GM12878 (cell line): Measurements from ENCODE around the gene COMMD10. TPM values are rescaled to one million over a fixed set of nuclear protein-coding genes. Genes with fewer than 3 reads are reported as not detected.

Experiments used
- ATAC-seq: fragments of 200-7000 bp; cut with Tn5 transposase; 3 replicates; pipeline ENCODE4 v1.9.1; 2020; ENCODE audit warnings: mild to moderate bottlenecking, moderate library complexity
- BruUV-seq: library from RNA; stranded (reverse); fragments of 400-500 nt; replicated peaks from 2 replicates; lab custom pipeline; 2021; lab: Mats Ljungman, UMichigan
- CTCF ChIA-PET: fragments of 300-600 bp; sonication (Branson Sonifier 250); formaldehyde crosslinking; extraction: SDS; loops from one replicate; lab custom pipeline; 2021; ENCODE audit warnings: inconsistent platforms; lab: Yijun Ruan, JAX
- POLR2A ChIA-PET: fragments of 350-600 bp; formaldehyde crosslinking; extraction: SDS; loops from one replicate; lab custom pipeline; 2021; ENCODE audit warnings: inconsistent platforms; lab: Charles Lee
- RAD21 ChIA-PET: fragments of 300-600 bp; sonication (Branson Sonifier 250); formaldehyde crosslinking; loops from one replicate; lab custom pipeline; 2023; ENCODE audit warnings: antibody characterized with exemption; ENCODE audit not compliant: unreplicated experiment; lab: Charles Lee
- SMC1A ChIA-PET: fragments of 300-600 bp; sonication (Branson Sonifier 250); formaldehyde crosslinking; loops from one replicate; lab custom pipeline; 2023; ENCODE audit not compliant: unreplicated experiment, uncharacterized antibody; lab: Charles Lee
- DNase-seq: peaks from one replicate; pipeline ENCODE4 v3.0.0-alpha.2; 2011; ENCODE audit warnings: low read depth, low spot score
- FAIRE-seq: peaks from 3 replicates; lab custom pipeline; 2011; peaks lifted over from hg19 to GRCh38; lab: Jason Lieb, UNC
- H2AFZ ChIP-seq: 2 replicates; pipeline ENCODE4 v1.6.0; 2011; ENCODE audit warnings: low read depth, low read length, control low read depth; ENCODE audit not compliant: control insufficient read depth
- H3K27ac ChIP-seq: 2 replicates; pipeline ENCODE4 v1.5.1; 2011; ENCODE audit warnings: control low read depth; ENCODE audit not compliant: control insufficient read depth, insufficient read depth
- H3K27me3 ChIP-seq, 2 experiments: replicated peaks in 1 of 2; 2 replicates each; pipeline versions ENCODE4 v1.6.0 to v1.6.1; 2011; ENCODE audit warnings: low read length in 1 of 2; ENCODE audit not compliant: control insufficient read depth in 2 of 2, insufficient read depth in 2 of 2
- H3K36me3 ChIP-seq, 2 experiments: 2 replicates each; pipeline ENCODE4 v1.5.1; 2011; ENCODE audit warnings: low read length in 1 of 2; ENCODE audit not compliant: control insufficient read depth in 2 of 2, insufficient read depth in 2 of 2
- H3K4me1 ChIP-seq: 2 replicates; pipeline ENCODE4 v1.6.1; 2011; ENCODE audit warnings: mild to moderate bottlenecking, low read length, moderate library complexity, mixed read lengths; ENCODE audit not compliant: control insufficient read depth, insufficient read depth
- H3K4me2 ChIP-seq: 2 replicates; pipeline ENCODE4 v1.6.0; 2011; ENCODE audit warnings: control low read depth; ENCODE audit not compliant: control insufficient read depth, insufficient read depth
- H3K4me3 ChIP-seq: fragments of 200-600 bp; sonication (generic); 2 replicates; pipeline ENCODE4 v1.5.1; 2016
- H3K79me2 ChIP-seq: 2 replicates; pipeline ENCODE4 v1.6.0; 2011; ENCODE audit warnings: low read length; ENCODE audit not compliant: control insufficient read depth, insufficient read depth
- H3K9ac ChIP-seq: 2 replicates; pipeline ENCODE4 v1.8.0; 2011; ENCODE audit warnings: low read length, control low read depth, mixed read lengths; ENCODE audit not compliant: control insufficient read depth, insufficient read depth
- H3K9me3 ChIP-seq: replicated peaks from 3 replicates; pipeline ENCODE4 v1.5.1; 2011; ENCODE audit warnings: mild to moderate bottlenecking, low read length; ENCODE audit not compliant: control insufficient read depth, insufficient read depth
- H4K20me1 ChIP-seq: 2 replicates; pipeline ENCODE4 v1.6.0; 2011; ENCODE audit not compliant: control insufficient read depth, insufficient read depth
- CEBPB ChIP-seq, 2 experiments: fragments of 150-350 bp in 1 of 2; IDR thresholded peaks; 2 replicates each; pipeline ENCODE4 v1.6.1; 2012 to 2014; ENCODE audit warnings: low read depth in 2 of 2, low read length in 2 of 2, borderline replicate concordance in 1 of 2, inconsistent platforms in 1 of 2
- CREM ChIP-seq: IDR thresholded peaks from 2 replicates; pipeline ENCODE4 v1.6.1; 2014; ENCODE audit warnings: antibody characterized with exemption, low read depth
- GABPA ChIP-seq: IDR thresholded peaks from 2 replicates; pipeline ENCODE4 v1.6.1; 2014; ENCODE audit warnings: antibody characterized with exemption, low read depth, mild to moderate bottlenecking, inconsistent platforms
- GATAD2B ChIP-seq: fragments of 450-650 bp; conservative IDR thresholded peaks from 2 replicates; pipeline ENCODE4 v1.6.1; 2017; ENCODE audit warnings: low read depth, mild to moderate bottlenecking, moderate library complexity
- IRF4 ChIP-seq: IDR thresholded peaks from 2 replicates; pipeline ENCODE4 v1.6.1; 2011; ENCODE audit warnings: low read depth, low read length
- JUND ChIP-seq: IDR thresholded peaks from 2 replicates; pipeline ENCODE4 v1.6.1; 2012; ENCODE audit warnings: low read depth, mild to moderate bottlenecking, low read length, improper control_type of control experiment, moderate library complexity
- KDM1A ChIP-seq: fragments of 200-600 bp; sonication (generic); IDR thresholded peaks from 2 replicates; pipeline ENCODE4 v1.6.1; 2016; ENCODE audit warnings: borderline replicate concordance
- MTA3 ChIP-seq: IDR thresholded peaks from 2 replicates; pipeline ENCODE4 v1.6.1; 2012; ENCODE audit warnings: low read length, inconsistent platforms, borderline replicate concordance
- NFIC ChIP-seq: IDR thresholded peaks from 2 replicates; pipeline ENCODE4 v1.6.1; 2012; ENCODE audit warnings: low read depth, mild to moderate bottlenecking, inconsistent platforms, low read length, moderate library complexity
- NFYA ChIP-seq: IDR thresholded peaks from 2 replicates; pipeline ENCODE4 v1.6.1; 2011; ENCODE audit warnings: low read depth, mild to moderate bottlenecking, low read length, improper control_type of control experiment, borderline replicate concordance
- STAT1 ChIP-seq: fragments of 450-650 bp; conservative IDR thresholded peaks from 2 replicates; pipeline ENCODE4 v1.6.1; 2014; ENCODE audit warnings: antibody characterized with exemption, mild to moderate bottlenecking
- TARDBP ChIP-seq: IDR thresholded peaks from 2 replicates; pipeline ENCODE4 v1.6.1; 2016; ENCODE audit warnings: borderline replicate concordance
- ZSCAN29 ChIP-seq: fragments of 450-650 bp; IDR thresholded peaks from 2 replicates; pipeline ENCODE4 v1.6.1; 2017; ENCODE audit warnings: mild to moderate bottlenecking, moderate library complexity
- WGBS: methylation state at CpG from one replicate; pipeline ENCODE4 v1.1.6; 2016; ENCODE audit warnings: low lambda C conversion rate; ENCODE audit not compliant: insufficient replicate concordance, insufficient coverage; ENCODE audit errors: missing lambda C conversion rate; 5-methylcytosine and 5-hydroxymethylcytosine counted together
- in situ Hi-C: fragments of 300-500 bp; cut with MboI; formaldehyde crosslinking; loops from 9 replicates; pipeline ENCODE4 v1.14.3; 2018; ENCODE audit warnings: mixed read lengths
- intact Hi-C: fragments of 100-400 bp; cut with micrococcal nuclease; formaldehyde crosslinking; loops from one replicate; pipeline ENCODE4 v1.14.2; 2022; ENCODE audit not compliant: unreplicated experiment
- polyA plus RNA-seq, 11 experiments: library from polyadenylated mRNA; depleted of rRNA in 4 of 11; unstranded in 6 of 11; stranded (reverse) in 5 of 11; fragments of >200 nt; fragmentation: Nextera tagmentation in 4 of 11; fragmentation: Illumina TruSeq in 1 of 11; extraction: Ambion mirVana in 4 of 11; extraction: Trizol in 1 of 11; gene quantifications; 1 replicate in 1 of 11; 2 replicates in 10 of 11; pipeline versions ENCODE4 v1.2.1 to v1.2.3, GENCODE V29; 2011 to 2016; ENCODE audit warnings: inconsistent platforms in 2 of 11, missing spikeins in 2 of 11, low read depth in 1 of 11
- total RNA-seq, 4 experiments: library from RNA; depleted of rRNA in 3 of 4; stranded (reverse); fragments of >200 nt in 3 of 4; fragmentation: Illumina TruSeq in 1 of 4; extraction: Trizol in 1 of 4; gene quantifications; 2 replicates each; pipeline versions ENCODE4 v1.2.1 to v1.2.3, GENCODE V29; 2013 to 2021
- TF ChIP-seq, protein P1 (sequence below): fragments of 150-350 bp; IDR thresholded peaks from 2 replicates; pipeline ENCODE4 v1.6.1; 2014; ENCODE audit warnings: mild to moderate bottlenecking, low read depth, low read length
- TF ChIP-seq, protein P2 (sequence below): IDR thresholded peaks from 2 replicates; pipeline ENCODE4 v1.6.1; 2012; ENCODE audit warnings: low read depth, low read length, improper control_type of control experiment
- TF ChIP-seq, protein P3 (sequence below): fragments of 450-650 bp; IDR thresholded peaks from 2 replicates; pipeline ENCODE4 v1.6.1; 2017; ENCODE audit warnings: mild to moderate bottlenecking

The COMMD10 gene
- total and polyA plus RNA-seq, 10 of the 15 experiments (the other 5 are each of a cell fraction or from before 2014, with no cell fraction given) = 19.6 to 98.7 (median 28.0) TPM

DNA sequence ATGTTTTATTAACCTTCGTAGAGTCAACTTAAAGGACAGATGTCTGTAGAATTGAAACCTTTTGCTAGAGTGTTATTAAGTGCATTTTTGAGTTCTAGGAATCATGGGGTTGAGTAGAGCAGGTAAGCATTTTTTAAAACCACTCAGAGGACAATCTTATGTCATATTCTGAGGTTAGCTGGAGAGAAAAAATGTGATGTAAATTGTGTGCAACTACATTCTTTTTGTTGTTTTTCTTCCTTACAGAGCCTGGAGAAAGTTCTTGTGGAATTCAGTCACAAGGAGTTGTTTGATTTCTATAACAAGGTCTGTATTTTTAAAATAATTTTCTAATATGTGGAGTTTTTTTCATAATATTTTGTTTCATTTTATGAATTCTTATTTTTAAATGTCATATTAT lies 206.4 kb downstream of the COMMD10 start (continued):
- TF ChIP-seq, protein P1, sequence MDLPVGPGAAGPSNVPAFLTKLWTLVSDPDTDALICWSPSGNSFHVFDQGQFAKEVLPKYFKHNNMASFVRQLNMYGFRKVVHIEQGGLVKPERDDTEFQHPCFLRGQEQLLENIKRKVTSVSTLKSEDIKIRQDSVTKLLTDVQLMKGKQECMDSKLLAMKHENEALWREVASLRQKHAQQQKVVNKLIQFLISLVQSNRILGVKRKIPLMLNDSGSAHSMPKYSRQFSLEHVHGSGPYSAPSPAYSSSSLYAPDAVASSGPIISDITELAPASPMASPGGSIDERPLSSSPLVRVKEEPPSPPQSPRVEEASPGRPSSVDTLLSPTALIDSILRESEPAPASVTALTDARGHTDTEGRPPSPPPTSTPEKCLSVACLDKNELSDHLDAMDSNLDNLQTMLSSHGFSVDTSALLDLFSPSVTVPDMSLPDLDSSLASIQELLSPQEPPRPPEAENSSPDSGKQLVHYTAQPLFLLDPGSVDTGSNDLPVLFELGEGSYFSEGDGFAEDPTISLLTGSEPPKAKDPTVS = no peak
- no peak for TF ChIP-seq ZSCAN29
- no peak for TF ChIP-seq IRF4
- TF ChIP-seq, protein P2, sequence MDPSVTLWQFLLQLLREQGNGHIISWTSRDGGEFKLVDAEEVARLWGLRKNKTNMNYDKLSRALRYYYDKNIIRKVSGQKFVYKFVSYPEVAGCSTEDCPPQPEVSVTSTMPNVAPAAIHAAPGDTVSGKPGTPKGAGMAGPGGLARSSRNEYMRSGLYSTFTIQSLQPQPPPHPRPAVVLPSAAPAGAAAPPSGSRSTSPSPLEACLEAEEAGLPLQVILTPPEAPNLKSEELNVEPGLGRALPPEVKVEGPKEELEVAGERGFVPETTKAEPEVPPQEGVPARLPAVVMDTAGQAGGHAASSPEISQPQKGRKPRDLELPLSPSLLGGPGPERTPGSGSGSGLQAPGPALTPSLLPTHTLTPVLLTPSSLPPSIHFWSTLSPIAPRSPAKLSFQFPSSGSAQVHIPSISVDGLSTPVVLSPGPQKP = no peak
- TF ChIP-seq KDM1A = no peak
- TF ChIP-seq CREM = no peak
- no peak for TF ChIP-seq MTA3
- no peak for TF ChIP-seq GABPA

DNA sequence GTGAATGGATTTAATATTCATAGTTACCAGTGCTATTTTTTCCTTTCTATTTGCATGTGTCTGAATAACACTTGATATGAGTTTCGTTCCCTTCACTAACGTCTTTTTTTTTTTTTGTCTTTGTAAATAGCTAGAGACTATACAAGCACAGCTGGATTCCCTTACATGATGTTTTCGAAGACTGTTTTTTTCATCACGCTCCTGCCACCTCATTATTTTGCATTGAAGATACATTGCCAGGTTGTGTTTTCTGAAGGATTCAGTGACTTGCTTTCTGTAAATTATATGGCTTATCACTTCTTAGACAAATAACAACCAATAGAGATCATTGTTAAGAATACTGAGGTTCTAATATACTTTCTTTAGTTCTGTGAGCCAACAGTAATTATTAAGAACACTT lies 207.5 kb downstream of the COMMD10 start:
- SMC1A ChIA-PET = interaction anchor here (1.0 to 1.3 kb wide), 3 partner anchors 12 to 72 kb away, joined by 3 read pairs; no protein-coding TSS in a partner anchor
- FAIRE-seq (no peak), DNase-seq (no peak), ATAC-seq (no peak)
- no peaks in the 10 kb centered on the region for H3K79me2 ChIP-seq
- CTCF ChIA-PET = interaction anchor here (0.6 kb wide), 1 partner anchor 456 kb away, joined by 3 read pairs; no protein-coding TSS in a partner anchor
- no peak overlapping the region for H3K4me3 ChIP-seq
- H3K4me2 ChIP-seq = no peak overlapping the region
- no peak overlapping the region for H3K9ac ChIP-seq
- H2AFZ ChIP-seq = no peak overlapping the region
- H3K27me3 ChIP-seq = no peaks in the 10 kb centered on the region
- H3K4me1 ChIP-seq = no peaks in the 10 kb centered on the region
- no peaks in the 10 kb centered on the region for H4K20me1 ChIP-seq
- in situ Hi-C loops (no loop called here), intact Hi-C loops (no loop called here)
- POLR2A ChIA-PET = interaction anchor here (0.6 kb wide), 1 partner anchor 252 kb away, joined by 3 read pairs; no protein-coding TSS in a partner anchor
- 94% methylated on average over 4 of the region's 4 CpGs for WGBS
- H3K36me3 ChIP-seq = no peaks in the 10 kb centered on the region
- no TSS peak for BruUV-seq
- H3K27ac ChIP-seq = no peak overlapping the region
- RAD21 ChIA-PET = no interaction called here
- peaks cover 2% of the 10 kb centered on the region; the same call in 2 of the 3 replicates for H3K9me3 ChIP-seq
- TF ChIP-seq NFIC (no peak), JUND (no peak), GATAD2B (no peak), CEBPB (IDR thresholded peaks at IDR 0.05; ENCODE audit: borderline replicate concordance in 1 of 2, low read depth in 2 of 2, low read length in 2 of 2) (no peak), STAT1 (no peak), NFYA (no peak), TARDBP (no peak), MTA3 (no peak)
- TF ChIP-seq, protein P3, sequence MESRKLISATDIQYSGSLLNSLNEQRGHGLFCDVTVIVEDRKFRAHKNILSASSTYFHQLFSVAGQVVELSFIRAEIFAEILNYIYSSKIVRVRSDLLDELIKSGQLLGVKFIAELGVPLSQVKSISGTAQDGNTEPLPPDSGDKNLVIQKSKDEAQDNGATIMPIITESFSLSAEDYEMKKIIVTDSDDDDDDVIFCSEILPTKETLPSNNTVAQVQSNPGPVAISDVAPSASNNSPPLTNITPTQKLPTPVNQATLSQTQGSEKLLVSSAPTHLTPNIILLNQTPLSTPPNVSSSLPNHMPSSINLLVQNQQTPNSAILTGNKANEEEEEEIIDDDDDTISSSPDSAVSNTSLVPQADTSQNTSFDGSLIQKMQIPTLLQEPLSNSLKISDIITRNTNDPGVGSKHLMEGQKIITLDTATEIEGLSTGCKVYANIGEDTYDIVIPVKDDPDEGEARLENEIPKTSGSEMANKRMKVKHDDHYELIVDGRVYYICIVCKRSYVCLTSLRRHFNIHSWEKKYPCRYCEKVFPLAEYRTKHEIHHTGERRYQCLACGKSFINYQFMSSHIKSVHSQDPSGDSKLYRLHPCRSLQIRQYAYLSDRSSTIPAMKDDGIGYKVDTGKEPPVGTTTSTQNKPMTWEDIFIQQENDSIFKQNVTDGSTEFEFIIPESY = no peak
